Ishikawa (cell line): Measurements from ENCODE around the gene RBBP6.

Experiments used
- CEBPB ChIP-seq: IDR thresholded peaks from 2 replicates; pipeline ENCODE4 v1.6.1; 2012
- CREB1 ChIP-seq: IDR thresholded peaks from 2 replicates; pipeline ENCODE4 v1.6.1; 2012; ENCODE audit warnings: low read depth
- EGR1 ChIP-seq: IDR thresholded peaks from 2 replicates; pipeline ENCODE4 v1.6.1; 2012
- EP300 ChIP-seq: IDR thresholded peaks from 2 replicates; pipeline ENCODE4 v1.6.1; 2012; ENCODE audit warnings: borderline replicate concordance
- NFIC ChIP-seq: IDR thresholded peaks from 2 replicates; pipeline ENCODE4 v1.6.1; 2012
- RAD21 ChIP-seq: IDR thresholded peaks from 2 replicates; pipeline ENCODE4 v1.6.1; 2012; ENCODE audit warnings: low read depth
- TAF1 ChIP-seq: IDR thresholded peaks from 2 replicates; pipeline ENCODE4 v1.6.1; 2012; ENCODE audit warnings: low read depth, mild to moderate bottlenecking
- YY1 ChIP-seq: IDR thresholded peaks from 2 replicates; pipeline ENCODE4 v1.6.1; 2012; ENCODE audit warnings: low read depth
- TF ChIP-seq, protein P1 (sequence below): IDR thresholded peaks from 2 replicates; pipeline ENCODE4 v1.6.1; 2012
- TF ChIP-seq, protein P2 (sequence below): IDR thresholded peaks from 2 replicates; pipeline ENCODE4 v1.6.1; 2012

DNA sequence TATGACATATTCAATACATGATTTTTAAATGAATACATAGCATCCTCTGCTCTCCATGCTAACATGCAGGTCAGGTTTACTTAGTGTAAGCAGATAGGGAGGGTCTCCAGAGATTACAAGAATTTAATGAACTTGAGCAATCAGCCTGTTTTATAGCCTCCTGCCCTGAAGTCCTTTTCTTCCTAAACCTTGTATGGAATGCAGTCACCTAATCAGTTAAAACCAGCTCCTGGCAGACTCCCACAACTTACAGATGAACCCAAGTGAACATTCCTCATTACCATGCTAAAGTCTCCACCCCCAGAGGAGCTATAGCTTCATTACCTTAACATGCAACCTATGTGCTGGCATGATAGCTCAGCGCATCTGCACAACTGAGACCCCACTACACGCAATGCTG is 48.5 kb upstream of the RBBP6 start:
- TF ChIP-seq RAD21 (no peak), TAF1 (no peak), EP300 (no peak), CREB1 (no peak), CEBPB (no peak), EGR1 (no peak), NFIC (no peak), YY1 (no peak)
- TF ChIP-seq, protein P1, sequence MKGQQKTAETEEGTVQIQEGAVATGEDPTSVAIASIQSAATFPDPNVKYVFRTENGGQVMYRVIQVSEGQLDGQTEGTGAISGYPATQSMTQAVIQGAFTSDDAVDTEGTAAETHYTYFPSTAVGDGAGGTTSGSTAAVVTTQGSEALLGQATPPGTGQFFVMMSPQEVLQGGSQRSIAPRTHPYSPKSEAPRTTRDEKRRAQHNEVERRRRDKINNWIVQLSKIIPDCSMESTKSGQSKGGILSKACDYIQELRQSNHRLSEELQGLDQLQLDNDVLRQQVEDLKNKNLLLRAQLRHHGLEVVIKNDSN = no peak
- TF ChIP-seq, protein P2, sequence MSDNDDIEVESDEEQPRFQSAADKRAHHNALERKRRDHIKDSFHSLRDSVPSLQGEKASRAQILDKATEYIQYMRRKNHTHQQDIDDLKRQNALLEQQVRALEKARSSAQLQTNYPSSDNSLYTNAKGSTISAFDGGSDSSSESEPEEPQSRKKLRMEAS = no peak
